CD4-positive, alpha-beta T cell treated with Interleukin-21 for 1 hour (primary cell): Measurements from ENCODE around the gene KCNQ1OT1.

Experiments
- DNase-seq: peaks from one replicate; pipeline ENCODE4 v3.0.0-alpha.2; 2020

The KCNQ1OT1 gene

GRCh38 chr11:2579315-2580060 lies 120.3 kb downstream of the KCNQ1OT1 start:
- DNase-seq = no peak

DNA sequence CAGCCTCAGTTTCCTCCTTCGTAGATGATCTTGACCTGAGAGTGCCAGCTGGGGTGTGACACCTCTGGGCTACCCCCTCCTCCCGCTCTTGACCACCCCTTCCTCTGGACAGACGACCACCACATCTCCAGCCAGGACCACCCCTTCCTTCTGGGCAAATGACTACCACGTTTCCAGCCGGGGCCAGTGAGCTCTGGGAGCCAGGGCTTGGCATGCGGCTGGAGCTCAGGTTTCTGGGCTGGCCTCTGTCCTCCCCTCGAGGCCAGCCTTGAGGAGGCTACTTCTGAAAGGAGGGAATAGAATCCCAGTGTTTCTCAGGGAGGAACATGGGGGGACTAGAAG lies 120.9 kb downstream of the KCNQ1OT1 start:
- DNase-seq = no peak

- DNase-seq = no peak
These were observed 121.5 kb downstream of the KCNQ1OT1 start for GRCh38 chr11:2577991-2578928.

- no peak for DNase-seq
These were observed 122.5 kb downstream of the KCNQ1OT1 start for GRCh38 chr11:2577031-2577990.

- DNase-seq = no peak
These were observed 123.2 kb downstream of the KCNQ1OT1 start for GRCh38 chr11:2576549-2576948.

DNA sequence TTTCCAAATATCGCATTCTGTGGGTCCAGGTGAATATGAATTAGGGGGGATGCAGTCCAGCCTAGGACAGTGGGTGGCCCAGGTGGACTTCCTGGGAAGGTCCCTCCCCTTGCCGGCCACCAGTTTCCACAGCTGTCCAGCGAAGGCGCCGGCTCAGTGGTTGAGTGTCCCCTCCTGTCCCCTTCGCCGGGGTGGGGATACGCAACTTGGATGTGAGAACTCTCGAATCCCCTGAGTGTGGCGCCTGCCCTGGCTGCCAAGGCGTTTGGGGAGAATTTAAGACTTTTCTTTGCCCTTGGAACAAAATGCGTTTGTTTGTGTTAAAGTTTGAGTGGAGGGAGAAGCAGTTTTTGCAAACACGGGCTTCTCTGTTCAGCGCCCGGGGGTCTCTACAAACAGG lies 123.7 kb downstream of the KCNQ1OT1 start:
- no peak for DNase-seq

- no peak for DNase-seq
These were observed 124.2 kb downstream of the KCNQ1OT1 start for GRCh38 chr11:2575591-2576051.

DNA sequence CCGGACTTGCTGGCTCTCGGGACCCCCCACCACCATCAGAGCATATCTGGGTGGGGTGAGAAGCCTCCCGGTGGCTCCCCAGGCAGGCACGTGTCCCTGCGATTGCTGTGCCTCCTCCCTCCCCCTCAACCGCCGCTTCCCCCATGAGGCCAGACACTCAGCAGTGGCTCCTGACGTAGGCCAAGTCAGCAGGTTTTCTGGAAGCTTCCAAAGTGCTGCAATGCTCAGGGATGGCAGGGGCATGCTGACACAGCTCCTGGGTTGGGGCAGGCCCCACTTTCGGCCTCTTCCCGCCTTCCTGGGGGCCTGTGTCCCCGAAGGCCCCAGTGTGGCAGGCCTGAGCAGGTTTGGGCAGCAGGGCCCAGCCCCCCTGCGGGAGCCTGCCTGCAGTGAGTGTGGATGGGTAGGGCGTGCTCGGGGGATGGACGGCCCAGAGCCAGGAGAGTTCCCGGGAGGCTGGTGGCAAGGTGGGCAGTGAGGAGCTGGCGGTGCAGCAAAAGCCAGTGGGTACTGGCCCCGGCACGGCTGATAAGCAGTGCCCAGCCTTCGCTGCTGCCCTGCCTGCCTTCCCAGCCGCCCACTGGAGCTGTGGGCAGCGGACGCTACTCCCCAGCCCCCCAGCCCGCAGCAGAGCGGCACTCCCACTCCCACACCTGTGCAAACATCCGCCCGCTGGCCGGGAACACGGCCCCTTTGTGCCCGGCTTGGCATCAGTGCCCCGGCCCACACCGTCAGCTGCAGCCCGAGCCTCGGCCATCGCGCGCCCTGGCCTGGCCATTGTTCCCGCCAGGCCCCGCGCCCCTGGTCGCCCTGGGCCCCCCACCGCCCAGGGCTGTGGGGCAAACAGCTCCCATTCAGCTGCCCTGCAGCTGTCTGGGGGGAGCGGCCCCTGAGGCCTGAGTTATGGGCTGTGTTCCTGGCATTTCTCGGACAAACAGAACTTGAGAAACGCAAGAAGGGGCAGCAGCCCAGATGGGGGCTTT lies 125.0 kb downstream of the KCNQ1OT1 start:
- DNase-seq = no peak

DNA sequence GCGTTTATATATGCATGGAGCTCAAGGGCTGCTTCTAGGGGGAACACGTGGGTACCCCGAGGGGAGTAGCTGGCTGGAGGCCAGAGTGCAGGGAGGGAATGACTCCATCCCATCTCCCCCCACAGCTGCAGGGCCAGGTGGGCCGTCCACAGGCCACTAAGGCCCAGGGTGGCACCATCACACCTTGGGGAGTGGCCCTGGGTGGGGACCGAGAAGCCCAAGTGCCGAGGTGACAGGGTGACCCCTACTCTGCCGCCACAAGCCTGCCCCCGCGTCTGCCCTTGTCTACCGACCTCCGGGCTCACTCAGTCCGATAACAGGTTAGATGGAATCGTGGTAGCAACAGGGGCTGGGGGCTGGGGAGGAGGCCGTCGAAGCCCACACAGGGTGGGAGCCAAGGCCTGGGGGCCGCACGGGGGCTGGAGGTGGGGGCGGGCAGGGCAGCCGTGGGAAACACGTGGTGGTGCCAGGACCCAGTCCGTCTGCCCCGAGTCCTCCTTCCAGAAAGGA lies 125.7 kb downstream of the KCNQ1OT1 start:
- DNase-seq = no peak

GRCh38 chr11:2573240-2574042 lies 126.4 kb downstream of the KCNQ1OT1 start:
- no peak for DNase-seq

DNA sequence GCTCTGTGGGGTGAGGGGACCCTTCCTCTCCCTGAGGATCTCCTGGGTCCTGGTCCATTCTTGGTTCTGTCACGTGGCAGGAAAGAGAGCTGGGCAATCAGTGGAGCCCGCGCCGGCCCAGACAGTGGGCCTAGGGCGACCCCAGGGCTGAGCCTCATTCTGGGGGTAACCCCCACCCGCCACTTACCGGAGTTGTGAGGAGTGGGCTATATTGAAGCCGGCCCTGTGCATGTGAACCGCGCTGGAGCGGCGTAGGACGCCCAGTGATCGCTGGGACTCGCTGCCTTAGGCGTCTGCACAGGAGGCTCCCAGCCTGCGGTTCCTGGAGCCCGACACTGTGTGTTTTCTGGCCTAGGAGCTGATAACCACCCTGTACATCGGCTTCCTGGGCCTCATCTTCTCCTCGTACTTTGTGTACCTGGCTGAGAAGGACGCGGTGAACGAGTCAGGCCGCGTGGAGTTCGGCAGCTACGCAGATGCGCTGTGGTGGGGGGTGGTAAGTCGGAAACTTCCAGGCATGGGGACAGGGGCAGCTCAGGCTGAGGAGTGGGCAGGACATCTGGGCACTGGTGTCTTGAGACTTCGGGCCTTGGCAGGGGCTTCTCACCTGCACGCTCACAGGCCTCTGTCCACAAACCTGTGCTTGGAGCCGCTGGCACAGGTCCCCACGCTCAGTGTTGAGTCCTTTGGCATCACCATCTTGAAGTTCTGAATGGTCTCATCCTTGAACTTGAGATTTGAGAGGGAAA lies 127.1 kb downstream of the KCNQ1OT1 start:
- DNase-seq = no peak

DNA sequence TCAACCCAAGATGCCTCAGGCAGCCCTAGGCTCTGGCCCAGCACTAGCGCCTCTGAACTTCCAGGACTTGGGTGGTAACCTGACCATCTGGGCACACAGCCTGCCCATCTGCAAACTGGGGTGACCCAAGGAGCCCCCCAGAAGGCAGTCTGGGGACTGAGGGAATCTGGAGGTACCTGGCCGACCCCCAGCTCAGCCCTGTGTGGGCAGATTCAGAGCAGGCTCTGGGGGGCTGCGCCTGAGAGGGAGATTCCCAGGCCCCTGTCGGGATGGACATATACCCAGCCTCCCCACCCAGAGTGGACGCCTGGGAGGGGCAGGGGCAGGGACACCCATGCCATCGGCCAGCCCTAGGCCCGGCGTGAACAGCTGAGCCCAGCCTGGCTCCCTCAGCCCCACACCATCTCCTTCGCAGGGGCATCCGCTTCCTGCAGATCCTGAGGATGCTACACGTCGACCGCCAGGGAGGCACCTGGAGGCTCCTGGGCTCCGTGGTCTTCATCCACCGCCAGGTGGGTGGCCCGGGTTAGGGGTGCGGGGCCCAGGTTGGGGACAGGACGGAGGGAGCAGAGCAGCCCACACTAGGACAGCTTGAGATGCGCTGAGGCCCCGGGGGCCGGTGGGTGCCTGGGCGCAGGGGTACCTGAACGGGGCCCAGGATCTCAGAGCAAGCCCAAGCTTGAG lies 128.1 kb downstream of the KCNQ1OT1 start:
- DNase-seq = no peak

- DNase-seq = no peak
These were observed 128.8 kb downstream of the KCNQ1OT1 start for GRCh38 chr11:2570841-2571597.

GRCh38 chr11:2570211-2570811 lies 129.5 kb downstream of the KCNQ1OT1 start:
- no peak for DNase-seq

- DNase-seq = no peak
These were observed 130.0 kb downstream of the KCNQ1OT1 start for GRCh38 chr11:2569731-2570210.

- DNase-seq = no peak
These were observed 130.5 kb downstream of the KCNQ1OT1 start for GRCh38 chr11:2569321-2569721.

DNA sequence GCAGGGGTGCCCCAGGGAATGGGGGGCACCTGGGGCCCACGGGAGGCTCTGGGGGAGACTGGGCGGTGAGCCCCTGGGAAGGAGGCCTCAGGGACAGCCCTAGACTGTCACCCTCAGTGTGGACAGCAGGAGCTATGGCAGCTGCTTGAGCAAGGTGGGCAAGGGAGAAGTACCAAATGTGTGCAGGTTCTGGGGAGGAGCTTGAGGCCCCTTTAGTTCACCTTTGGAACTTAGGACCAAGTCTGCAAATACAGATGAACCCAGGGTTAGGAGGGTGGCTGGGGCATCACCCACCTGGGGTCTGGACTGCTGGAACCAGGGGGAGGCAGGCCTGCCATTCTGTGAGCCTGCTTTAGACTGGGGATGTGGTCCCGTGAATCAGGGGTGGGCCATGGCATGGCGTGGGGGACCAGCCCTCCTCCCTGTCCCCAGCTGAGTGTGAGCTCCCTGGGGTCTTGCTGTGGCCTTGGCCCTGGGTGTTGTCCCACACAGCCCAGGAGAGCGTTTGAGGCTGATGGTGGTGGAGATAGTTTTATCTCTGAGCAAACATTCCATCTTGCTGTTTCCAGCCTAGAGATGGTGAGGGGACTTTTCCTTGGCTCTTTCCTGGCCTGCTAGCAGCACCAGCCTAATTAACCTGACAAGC lies 132.6 kb downstream of the KCNQ1OT1 start:
- no peak for DNase-seq
